HS-27A (cell line): ENCODE data around the gene ASAP3.
"Not testable (repeated sequence)": the region's sequence is repeated elsewhere in the genome, so short reads cannot be mapped to it uniquely, and the experiment has no call there.

Experiments
- DNase-seq: peaks from one replicate; pipeline ENCODE4 v3.0.0-alpha.2; 2012; ENCODE audit warnings: low read depth, missing footprints

ASAP3 gene

DNA sequence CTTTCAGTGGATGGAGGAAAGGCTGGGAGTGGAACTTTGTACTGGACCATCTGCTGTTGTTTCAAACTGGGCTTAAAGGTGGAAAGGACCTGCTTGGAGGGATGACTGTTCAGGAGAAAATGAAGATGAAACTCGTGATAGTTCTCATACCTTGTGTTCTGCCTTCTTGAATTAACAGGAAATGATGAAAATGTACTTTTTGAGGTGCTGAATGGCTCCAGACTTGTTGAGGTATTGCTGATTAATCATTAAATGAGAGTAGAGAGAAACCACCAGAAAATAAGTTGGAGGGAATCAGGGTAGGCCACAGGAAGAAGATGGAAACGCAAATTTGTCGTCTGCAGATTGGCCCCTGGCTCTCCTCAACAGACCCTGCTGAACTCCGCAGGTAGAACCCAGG, 88.1 kb downstream of the ASAP3 start:
- no peak for DNase-seq

- DNase-seq = no peak
These were observed 88.7 kb downstream of the ASAP3 start for GRCh38 chr1:23395154-23395724.

DNA sequence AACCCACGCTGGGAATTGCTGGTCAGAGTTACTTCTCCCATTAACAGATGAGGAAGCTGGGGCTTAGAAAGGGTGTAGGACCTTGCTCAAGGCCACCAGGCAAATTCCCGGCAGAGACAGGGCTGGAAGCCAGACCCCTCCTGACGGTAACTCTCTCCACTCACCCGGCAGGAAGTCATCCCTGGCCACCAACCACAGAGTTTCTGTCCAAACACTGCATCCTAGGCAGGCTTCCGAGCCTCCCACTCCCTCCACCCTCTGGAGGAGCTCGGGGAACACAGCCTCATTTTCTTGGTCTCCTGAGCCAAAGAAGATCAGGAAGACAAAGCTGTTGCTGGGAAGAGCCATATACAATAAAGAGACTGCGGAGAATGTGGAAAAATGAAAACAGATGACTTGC, 89.3 kb downstream of the ASAP3 start:
- DNase-seq = no peak

DNA sequence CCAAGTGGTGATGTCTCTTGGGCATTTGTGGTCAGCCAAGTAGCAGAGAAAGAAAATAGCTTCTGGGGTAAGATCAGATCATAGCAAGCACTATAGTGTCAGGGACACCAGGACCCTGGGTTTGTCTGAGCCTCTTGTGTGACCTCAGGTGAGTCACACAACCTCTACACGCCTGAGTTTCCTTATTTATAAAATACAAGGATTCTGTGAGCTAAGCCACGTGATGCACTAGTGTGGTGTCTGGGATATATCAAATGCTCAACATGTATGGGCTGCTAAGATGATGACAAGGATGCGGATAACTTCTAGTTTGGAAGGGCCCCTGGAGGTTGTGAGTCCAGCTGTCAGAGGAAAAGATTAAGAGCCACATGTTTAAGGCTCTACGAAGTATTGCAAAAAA, 89.8 kb downstream of the ASAP3 start:
- no peak for DNase-seq

GRCh38 chr1:23393706-23394105, 90.3 kb downstream of the ASAP3 start:
- DNase-seq = no peak

GRCh38 chr1:23392125-23392855, 91.7 kb downstream of the ASAP3 start:
- no peak for DNase-seq

DNA sequence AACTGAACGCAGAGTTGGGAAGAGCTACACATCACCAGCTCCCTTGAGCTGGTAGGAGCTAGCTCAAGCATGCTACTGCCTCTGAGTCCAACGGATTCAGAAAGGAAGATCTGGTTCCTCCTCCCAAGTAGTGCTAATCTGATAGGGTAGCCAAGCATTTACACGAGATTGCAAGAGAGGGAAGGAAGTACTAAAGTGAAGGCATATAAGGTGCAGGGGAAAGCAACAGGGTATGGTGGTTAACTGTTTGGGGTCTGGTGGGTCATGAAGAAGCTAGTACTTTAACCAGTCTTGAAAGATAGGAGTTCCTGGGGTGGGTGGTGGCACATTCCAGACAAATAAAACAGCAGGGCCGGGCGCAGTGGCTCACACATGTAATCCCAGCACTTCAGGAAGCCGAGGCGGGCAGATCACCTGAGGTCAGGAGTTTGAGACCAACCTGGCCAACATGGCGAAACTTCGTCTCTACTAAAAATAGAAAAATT, 94.1 kb downstream of the ASAP3 start:
- DNase-seq = no peak

GRCh38 chr1:23387494-23387893, 96.5 kb downstream of the ASAP3 start:
- DNase-seq = no peak

DNA sequence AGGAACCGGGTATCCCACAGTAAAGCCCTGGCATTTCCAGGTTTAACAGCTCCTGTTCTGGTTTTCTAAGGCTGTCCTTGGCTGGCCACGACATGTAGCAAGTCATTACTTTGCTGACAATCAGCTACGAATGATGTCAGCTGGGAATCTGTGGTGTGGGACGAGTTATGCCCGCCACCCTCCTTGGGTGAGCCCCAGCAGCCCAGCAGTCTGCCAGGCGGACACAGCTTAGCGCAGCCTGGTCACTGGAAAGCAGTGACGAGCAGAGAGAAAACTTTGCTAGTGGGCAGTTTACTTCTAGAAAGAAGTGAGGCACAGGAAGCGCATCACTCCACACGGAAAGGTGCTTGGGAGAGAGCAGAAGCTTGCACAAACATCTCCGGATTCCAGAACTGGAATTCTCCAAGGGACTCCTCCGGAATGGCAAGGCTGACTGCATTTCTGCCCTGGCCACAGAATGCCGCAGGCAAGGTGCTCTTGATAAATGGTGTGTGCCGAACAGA, 98.8 kb downstream of the ASAP3 start:
- no peak for DNase-seq

- no peak for DNase-seq
These were observed 99.5 kb downstream of the ASAP3 start for GRCh38 chr1:23384312-23385058.

GRCh38 chr1:23383577-23384311, 100.2 kb downstream of the ASAP3 start:
- no peak for DNase-seq

GRCh38 chr1:23381233-23381885, 102.6 kb downstream of the ASAP3 start:
- DNase-seq = no peak

- DNase-seq = no peak
These were observed 103.3 kb downstream of the ASAP3 start for GRCh38 chr1:23380719-23381118.

DNA sequence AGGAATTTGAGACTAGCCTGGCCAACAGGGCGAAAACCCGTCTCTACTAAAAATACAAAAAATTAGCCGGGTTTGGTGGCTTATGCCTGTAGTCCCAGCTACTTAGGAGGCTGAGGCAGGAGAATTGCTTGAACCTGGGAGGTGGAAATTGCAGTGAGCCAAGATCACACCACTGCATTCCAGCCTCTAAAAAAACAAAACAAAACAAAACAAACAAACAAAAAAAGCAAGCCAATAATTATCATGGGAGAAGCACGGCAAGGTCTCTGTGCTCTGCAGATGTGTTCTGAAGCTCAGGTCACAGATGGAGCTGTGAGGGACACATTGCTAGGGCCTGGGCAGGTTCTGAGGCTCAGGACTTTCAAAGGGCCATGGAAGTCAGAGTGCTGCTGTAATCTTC, 103.7 kb downstream of the ASAP3 start:
- DNase-seq = not testable (repeated sequence)
